Neuronal stem cell (in vitro differentiated cells): ENCODE measurements around the gene MUC20.
"Not testable (repeated sequence)": the region's sequence is repeated elsewhere in the genome, so short reads cannot be mapped to it uniquely, and the experiment has no call there.

Source experiments
- DNase-seq: peaks from one replicate; pipeline ENCODE4 v3.0.0-alpha.2; 2013; ENCODE audit warnings: low spot score
- H2AFZ ChIP-seq: one replicate; pipeline ENCODE4 v1.6.1; 2013; ENCODE audit warnings: mild to moderate bottlenecking, low read length, inconsistent platforms
- H2AK5ac ChIP-seq: 2 replicates; pipeline ENCODE4 v1.6.1; 2013; ENCODE audit warnings: low read depth, mild to moderate bottlenecking, inconsistent platforms, low read length, moderate library complexity, mixed read lengths
- H2BK120ac ChIP-seq: 2 replicates; pipeline ENCODE4 v1.6.1; 2013; ENCODE audit warnings: low read depth, mild to moderate bottlenecking, inconsistent platforms, low read length, moderate library complexity, mixed read lengths
- H2BK12ac ChIP-seq: one replicate; pipeline ENCODE4 v1.6.1; 2013; ENCODE audit warnings: low read length, inconsistent platforms
- H2BK15ac ChIP-seq: 2 replicates; pipeline ENCODE4 v1.6.1; 2013; ENCODE audit warnings: mild to moderate bottlenecking, low read length, inconsistent platforms, mixed read lengths
- H2BK5ac ChIP-seq: one replicate; pipeline ENCODE4 v1.6.1; 2013; ENCODE audit warnings: inconsistent platforms, mild to moderate bottlenecking, low read length, moderate library complexity
- H3K14ac ChIP-seq: one replicate; pipeline ENCODE4 v1.6.1; 2013; ENCODE audit warnings: low read length, inconsistent platforms
- H3K18ac ChIP-seq: 2 replicates; pipeline ENCODE4 v1.6.1; 2013; ENCODE audit warnings: low read length, inconsistent platforms
- H3K23ac ChIP-seq: 2 replicates; pipeline ENCODE4 v1.6.1; 2013; ENCODE audit warnings: low read depth, mild to moderate bottlenecking, mixed read lengths, low read length, inconsistent platforms; ENCODE audit not compliant: poor library complexity
- H3K27ac ChIP-seq: replicated peaks from 3 replicates; pipeline ENCODE4 v1.5.1; 2013; ENCODE audit warnings: low read length, inconsistent platforms
- H3K27me3 ChIP-seq, 3 experiments: 2 replicates each; pipeline ENCODE4 v1.6.1; 2013; ENCODE audit warnings: low read length in 3 of 3, mild to moderate bottlenecking in 2 of 3, inconsistent platforms in 1 of 3, low read depth in 1 of 3, mixed read lengths in 1 of 3, moderate library complexity in 1 of 3; ENCODE audit not compliant: control insufficient read depth in 3 of 3, insufficient read depth in 3 of 3
- H3K36me3 ChIP-seq, 2 donors: replicated peaks in 1 of 2; 2 replicates each; pipeline ENCODE4 v1.6.1; 2013; ENCODE audit warnings: low read length in 2 of 2; ENCODE audit not compliant: control insufficient read depth in 2 of 2, insufficient read depth in 2 of 2
- H3K4ac ChIP-seq: 2 replicates; pipeline ENCODE4 v1.6.1; 2013; ENCODE audit warnings: inconsistent platforms, mild to moderate bottlenecking, low read length, moderate library complexity
- H3K4me1 ChIP-seq, 2 donors: 1 replicate in 1 of 2; 2 replicates in 1 of 2; pipeline ENCODE4 v1.6.1; 2013; ENCODE audit warnings: low read length in 2 of 2, low read depth in 1 of 2; ENCODE audit not compliant: control insufficient read depth in 2 of 2, insufficient read depth in 1 of 2
- H3K4me2 ChIP-seq: one replicate; pipeline ENCODE4 v1.6.1; 2013; ENCODE audit warnings: mild to moderate bottlenecking, low read length, inconsistent platforms; ENCODE audit not compliant: insufficient read depth, poor library complexity, severe bottlenecking
- H3K4me3 ChIP-seq, 2 donors: 2 replicates each; pipeline ENCODE4 v1.5.1; 2013; ENCODE audit warnings: low read length in 2 of 2, mild to moderate bottlenecking in 2 of 2, inconsistent platforms in 1 of 2, moderate library complexity in 1 of 2
- H3K79me1 ChIP-seq: one replicate; pipeline ENCODE4 v1.6.1; 2013; ENCODE audit warnings: low read depth, mild to moderate bottlenecking, inconsistent platforms, low read length, moderate library complexity
- H3K9ac ChIP-seq: one replicate; pipeline ENCODE4 v1.6.1; 2013; ENCODE audit warnings: mild to moderate bottlenecking, low read depth, low read length, inconsistent platforms; ENCODE audit not compliant: poor library complexity
- H3K9me3 ChIP-seq, 2 donors: replicated peaks in 1 of 2; 2 replicates each; pipeline versions ENCODE3 to v1.6.1; 2013; ENCODE audit warnings: low read length in 2 of 2, mild to moderate bottlenecking in 2 of 2, inconsistent platforms in 1 of 2, low read depth in 1 of 2, mixed read lengths in 1 of 2, moderate library complexity in 1 of 2; ENCODE audit not compliant: control insufficient read depth in 2 of 2, insufficient read depth in 1 of 2
- H4K8ac ChIP-seq: one replicate; pipeline ENCODE4 v1.6.1; 2013; ENCODE audit warnings: low read depth, mild to moderate bottlenecking, inconsistent platforms, low read length, moderate library complexity
- H4K91ac ChIP-seq: one replicate; pipeline ENCODE4 v1.6.1; 2013; ENCODE audit warnings: low read length, low read depth, mild to moderate bottlenecking, inconsistent platforms; ENCODE audit not compliant: poor library complexity
- WGBS, 2 donors: extraction: QIAGEN DNeasy Blood & Tissue Kit; methylation state at CpG; one replicate each; pipeline ENCODE4 v1.1.7; 2013; ENCODE audit warnings: missing lambda C conversion rate in 2 of 2, mixed read lengths in 1 of 2; ENCODE audit not compliant: insufficient read length in 2 of 2, insufficient replicate concordance in 1 of 2; ENCODE audit errors: extremely low coverage in 2 of 2; 5-methylcytosine and 5-hydroxymethylcytosine counted together

Gene MUC20

GRCh38 chr3:195689184-195690070 is 31.4 kb upstream of the MUC20 start:
- not testable (repeated sequence) for H2AK5ac ChIP-seq, H3K4ac ChIP-seq, H4K8ac ChIP-seq, H3K18ac ChIP-seq, H3K27ac ChIP-seq, H2BK12ac ChIP-seq, DNase-seq, H2BK5ac ChIP-seq, H2AFZ ChIP-seq, H3K14ac ChIP-seq, H4K91ac ChIP-seq, H2BK120ac ChIP-seq, H3K27me3 ChIP-seq, H2BK15ac ChIP-seq, H3K4me2 ChIP-seq, H3K4me3 ChIP-seq, H3K79me1 ChIP-seq, H3K4me1 ChIP-seq, H3K23ac ChIP-seq, H3K9me3 ChIP-seq
- H3K9ac ChIP-seq, result peak overlapping the region; percentile 77
- peaks cover 11 to 66% of the 10 kb centered on the region in 2 donors for H3K36me3 ChIP-seq
- WGBS, 2 donors, result no CpG with 5 or more reads among the region's 21 CpGs

GRCh38 chr3:195690951-195691350 is 29.8 kb upstream of the MUC20 start:
- H4K8ac ChIP-seq, result no peak overlapping the region
- no peak overlapping the region for H2BK15ac ChIP-seq
- no peak for DNase-seq
- H3K4me2 ChIP-seq, result no peak overlapping the region
- no peak overlapping the region for H2AK5ac ChIP-seq
- WGBS, 2 donors, result no CpG with 5 or more reads among the region's 9 CpGs
- H3K79me1 ChIP-seq, result no peaks in the 10 kb centered on the region
- no peak overlapping the region for H3K14ac ChIP-seq
- H4K91ac ChIP-seq, result no peak overlapping the region
- H2AFZ ChIP-seq, result no peak overlapping the region
- no peak overlapping the region for H3K9ac ChIP-seq
- H2BK5ac ChIP-seq, result no peak overlapping the region
- H2BK12ac ChIP-seq, result no peak overlapping the region
- H3K18ac ChIP-seq, result no peak overlapping the region
- peaks cover 0 to 3% of the 10 kb centered on the region in 2 donors for H3K9me3 ChIP-seq
- H3K4ac ChIP-seq, result no peak overlapping the region
- no peaks in the 10 kb centered on the region for H3K4me1 ChIP-seq
- no peaks in the 10 kb centered on the region for H3K27me3 ChIP-seq
- peaks cover 11 to 61% of the 10 kb centered on the region in 2 donors for H3K36me3 ChIP-seq
- H3K23ac ChIP-seq, result no peak overlapping the region
- H2BK120ac ChIP-seq, result no peak overlapping the region
- no peak overlapping the region for H3K4me3 ChIP-seq
- no peak overlapping the region for H3K27ac ChIP-seq

- H3K14ac ChIP-seq, H3K4me1 ChIP-seq, H3K4me3 ChIP-seq, H2AFZ ChIP-seq, H3K18ac ChIP-seq, H3K27ac ChIP-seq, H3K4me2 ChIP-seq, H2BK120ac ChIP-seq, H2BK12ac ChIP-seq, DNase-seq, H2AK5ac ChIP-seq, H3K4ac ChIP-seq, H2BK5ac ChIP-seq, H3K79me1 ChIP-seq, H4K8ac ChIP-seq, H3K9me3 ChIP-seq, H2BK15ac ChIP-seq, H3K23ac ChIP-seq, H3K9ac ChIP-seq, H4K91ac ChIP-seq, H3K27me3 ChIP-seq: not testable (repeated sequence)
- WGBS, 2 donors, result no CpG with 5 or more reads among the region's 11 CpGs
- H3K36me3 ChIP-seq, result peaks cover 9 to 60% of the 10 kb centered on the region in 2 donors
Measured at GRCh38 chr3:195691596-195692353, 29.0 kb upstream of the MUC20 start.

- H3K36me3 ChIP-seq, result peaks cover 9 to 60% of the 10 kb centered on the region in 2 donors
Measured at GRCh38 chr3:195692354-195692685, 28.5 kb upstream of the MUC20 start.

More at GRCh38 chr3:195692354-195692685, 28.5 kb upstream of the MUC20 start:
- no CpG with 5 or more reads among the region's 5 CpGs for WGBS, 2 donors
- H3K14ac ChIP-seq, result no peak overlapping the region
- H2BK5ac ChIP-seq, result no peak overlapping the region
- no peak overlapping the region for H2AK5ac ChIP-seq
- H2BK120ac ChIP-seq, result no peak overlapping the region
- no peak overlapping the region for H3K23ac ChIP-seq
- no peak overlapping the region for H4K8ac ChIP-seq
- peaks cover 3 to 5% of the 10 kb centered on the region in 2 donors for H3K4me1 ChIP-seq
- H2AFZ ChIP-seq, result no peak overlapping the region
- no peak overlapping the region for H3K4me2 ChIP-seq
- H3K27me3 ChIP-seq, result no peaks in the 10 kb centered on the region
- no peak overlapping the region for H2BK15ac ChIP-seq
- no peak overlapping the region for H3K4me3 ChIP-seq
- no peak overlapping the region for H3K27ac ChIP-seq
- H3K18ac ChIP-seq, result no peak overlapping the region
- no peak overlapping the region for H2BK12ac ChIP-seq
- DNase-seq, result no peak
- H4K91ac ChIP-seq, result no peak overlapping the region
- H3K9me3 ChIP-seq, result peaks cover 0 to 3% of the 10 kb centered on the region in 2 donors
- H3K79me1 ChIP-seq, result no peaks in the 10 kb centered on the region
- H3K4ac ChIP-seq, result no peak overlapping the region
- no peak overlapping the region for H3K9ac ChIP-seq
